HEK293 (cell line): Measurements from ENCODE around the gene ZNF280D.

Experiments used
- CTCF ChIA-PET: fragments of 350-600 bp; formaldehyde crosslinking; extraction: SDS; loops from one replicate; lab custom pipeline; 2021; ENCODE audit warnings: antibody characterized with exemption; lab: Yijun Ruan, JAX
- POLR2A ChIA-PET: fragments of 300-600 bp; formaldehyde crosslinking; extraction: SDS; loops from one replicate; lab custom pipeline; 2020; ENCODE audit warnings: antibody characterized with exemption, inconsistent platforms; lab: Yijun Ruan, JAX
- H3K27ac ChIP-seq: fragments of 200-500 bp; sonication (Bioruptor generic); 2 replicates; pipeline ENCODE4 v1.5.1; 2014; ENCODE audit warnings: low read depth, low read length, control low read depth, inconsistent platforms; ENCODE audit errors: extremely low read depth
- H3K36me3 ChIP-seq, 2 experiments: fragments of 200-500 bp in 1 of 2; sonication (Bioruptor generic) in 1 of 2; 1 replicate in 1 of 2; 2 replicates in 1 of 2; pipeline ENCODE4 v1.5.1; 2014 to 2017; ENCODE audit warnings: inconsistent platforms in 2 of 2, low read length in 2 of 2; ENCODE audit not compliant: control insufficient read depth in 2 of 2, insufficient read depth in 1 of 2
- H3K4me1 ChIP-seq: fragments of 200-500 bp; sonication (Bioruptor generic); 2 replicates; pipeline ENCODE4 v1.5.1; 2014; ENCODE audit warnings: mild to moderate bottlenecking, low read length, inconsistent platforms; ENCODE audit not compliant: control insufficient read depth, insufficient read depth
- H3K4me3 ChIP-seq: 2 replicates; pipeline ENCODE4 v1.5.1; 2011; ENCODE audit warnings: low read depth, mild to moderate bottlenecking, control low read depth, low read length, moderate library complexity
- H3K9me3 ChIP-seq: fragments of 200-500 bp; sonication (Bioruptor generic); 2 replicates; pipeline ENCODE4 v1.5.1; 2014; ENCODE audit warnings: low read depth, low read length, inconsistent platforms; ENCODE audit not compliant: control insufficient read depth, insufficient read depth
- AEBP2 ChIP-seq: fragments of 450-650 bp; formaldehyde crosslinking; IDR thresholded peaks from 2 replicates; pipeline ENCODE4 v1.5.1; 2016; ENCODE audit warnings: missing biosample characterization, missing genetic modification characterization, borderline replicate concordance
- CTCF ChIP-seq: fragments of 450-650 bp; formaldehyde crosslinking; IDR thresholded peaks from 2 replicates; pipeline ENCODE4 v1.5.1; 2016; ENCODE audit warnings: missing biosample characterization, missing genetic modification characterization
- OVOL3 ChIP-seq: fragments of 450-650 bp; formaldehyde crosslinking; IDR thresholded peaks from 2 replicates; pipeline ENCODE4 v1.5.1; 2016; ENCODE audit warnings: missing biosample characterization, missing genetic modification characterization
- RBAK ChIP-seq: fragments of 450-650 bp; formaldehyde crosslinking; IDR thresholded peaks from 2 replicates; pipeline ENCODE4 v1.5.1; 2016; ENCODE audit warnings: missing biosample characterization, missing genetic modification characterization
- SP2 ChIP-seq: fragments of 450-650 bp; formaldehyde crosslinking; IDR thresholded peaks from 2 replicates; pipeline ENCODE4 v1.5.1; 2016; ENCODE audit warnings: missing biosample characterization, missing genetic modification characterization
- SP3 ChIP-seq: fragments of 450-650 bp; formaldehyde crosslinking; IDR thresholded peaks from 2 replicates; pipeline ENCODE4 v1.5.1; 2016; ENCODE audit warnings: missing biosample characterization, missing genetic modification characterization
- TCF7L2 ChIP-seq: IDR thresholded peaks from 2 replicates; pipeline ENCODE4 v1.6.1; 2011; ENCODE audit warnings: low read depth, mild to moderate bottlenecking, inconsistent platforms, low read length, moderate library complexity, borderline replicate concordance
- WT1 ChIP-seq: fragments of 450-650 bp; formaldehyde crosslinking; IDR thresholded peaks from 2 replicates; pipeline ENCODE4 v1.5.1; 2016; ENCODE audit warnings: missing biosample characterization, missing genetic modification characterization
- YY1 ChIP-seq: fragments of 450-650 bp; formaldehyde crosslinking; IDR thresholded peaks from 2 replicates; pipeline ENCODE4 v1.5.1; 2018; ENCODE audit warnings: missing biosample characterization, missing genetic modification characterization
- ZBTB1 ChIP-seq: fragments of 450-650 bp; formaldehyde crosslinking; IDR thresholded peaks from 2 replicates; pipeline ENCODE4 v1.5.1; 2016; ENCODE audit warnings: missing biosample characterization, missing genetic modification characterization
- ZBTB21 ChIP-seq: fragments of 450-650 bp; formaldehyde crosslinking; IDR thresholded peaks from 2 replicates; pipeline ENCODE4 v1.5.1; 2017; ENCODE audit warnings: missing biosample characterization, missing genetic modification characterization
- ZBTB26 ChIP-seq: fragments of 450-650 bp; formaldehyde crosslinking; optimal IDR thresholded peaks from 2 replicates; pipeline ENCODE3; 2016; ENCODE audit warnings: missing biosample characterization, mild to moderate bottlenecking, missing genetic modification characterization
- ZIC2 ChIP-seq: fragments of 450-650 bp; formaldehyde crosslinking; IDR thresholded peaks from 2 replicates; pipeline ENCODE4 v1.5.1; 2016; ENCODE audit warnings: missing biosample characterization, missing genetic modification characterization
- ZNF114 ChIP-seq: fragments of 450-650 bp; formaldehyde crosslinking; IDR thresholded peaks from 2 replicates; pipeline ENCODE4 v1.5.0; 2017; ENCODE audit warnings: missing biosample characterization, missing genetic modification characterization
- ZNF18 ChIP-seq: fragments of 450-650 bp; formaldehyde crosslinking; IDR thresholded peaks from 2 replicates; pipeline ENCODE4 v1.5.1; 2016; ENCODE audit warnings: missing biosample characterization, missing genetic modification characterization
- ZNF221 ChIP-seq: fragments of 450-650 bp; formaldehyde crosslinking; IDR thresholded peaks from 2 replicates; pipeline ENCODE4 v1.5.1; 2017; ENCODE audit warnings: missing biosample characterization, missing genetic modification characterization, borderline replicate concordance
- ZNF335 ChIP-seq: fragments of 450-650 bp; formaldehyde crosslinking; conservative IDR thresholded peaks from 2 replicates; pipeline ENCODE4 v1.5.1; 2016; ENCODE audit warnings: missing biosample characterization, missing genetic modification characterization
- ZNF398 ChIP-seq: fragments of 450-650 bp; formaldehyde crosslinking; IDR thresholded peaks from 2 replicates; pipeline ENCODE4 v1.5.1; 2017; ENCODE audit warnings: missing biosample characterization, missing genetic modification characterization
- ZNF571 ChIP-seq: fragments of 450-650 bp; formaldehyde crosslinking; IDR thresholded peaks from 2 replicates; pipeline ENCODE4 v1.5.0; 2017; ENCODE audit warnings: missing biosample characterization, missing genetic modification characterization
- ZNF596 ChIP-seq: fragments of 450-650 bp; IDR thresholded peaks from 2 replicates; pipeline ENCODE4 v1.5.0; 2018; ENCODE audit warnings: missing biosample characterization, mild to moderate bottlenecking, missing genetic modification characterization, moderate library complexity
- ZNF621 ChIP-seq: fragments of 450-650 bp; formaldehyde crosslinking; IDR thresholded peaks from 2 replicates; pipeline ENCODE4 v1.5.1; 2017; ENCODE audit warnings: missing biosample characterization, missing genetic modification characterization
- ZNF626 ChIP-seq: fragments of 450-650 bp; sonication (Bioruptor Pico); formaldehyde crosslinking; IDR thresholded peaks from 2 replicates; pipeline ENCODE4 v1.5.1; 2018; ENCODE audit warnings: missing biosample characterization, missing genetic modification characterization, inconsistent platforms
- ZNF670 ChIP-seq: fragments of 450-650 bp; formaldehyde crosslinking; IDR thresholded peaks from 2 replicates; pipeline ENCODE4 v1.5.1; 2016; ENCODE audit warnings: missing biosample characterization, missing genetic modification characterization, low read depth
- ZSCAN30 ChIP-seq: fragments of 450-650 bp; IDR thresholded peaks from 2 replicates; pipeline ENCODE4 v1.5.1; 2018; ENCODE audit warnings: missing biosample characterization, mild to moderate bottlenecking, missing genetic modification characterization, moderate library complexity
- TF ChIP-seq, protein P1 (sequence below): fragments of 450-650 bp; formaldehyde crosslinking; IDR thresholded peaks from 2 replicates; pipeline ENCODE4; 2016; ENCODE audit warnings: missing biosample characterization, missing genetic modification characterization

ZNF280D gene

DNA sequence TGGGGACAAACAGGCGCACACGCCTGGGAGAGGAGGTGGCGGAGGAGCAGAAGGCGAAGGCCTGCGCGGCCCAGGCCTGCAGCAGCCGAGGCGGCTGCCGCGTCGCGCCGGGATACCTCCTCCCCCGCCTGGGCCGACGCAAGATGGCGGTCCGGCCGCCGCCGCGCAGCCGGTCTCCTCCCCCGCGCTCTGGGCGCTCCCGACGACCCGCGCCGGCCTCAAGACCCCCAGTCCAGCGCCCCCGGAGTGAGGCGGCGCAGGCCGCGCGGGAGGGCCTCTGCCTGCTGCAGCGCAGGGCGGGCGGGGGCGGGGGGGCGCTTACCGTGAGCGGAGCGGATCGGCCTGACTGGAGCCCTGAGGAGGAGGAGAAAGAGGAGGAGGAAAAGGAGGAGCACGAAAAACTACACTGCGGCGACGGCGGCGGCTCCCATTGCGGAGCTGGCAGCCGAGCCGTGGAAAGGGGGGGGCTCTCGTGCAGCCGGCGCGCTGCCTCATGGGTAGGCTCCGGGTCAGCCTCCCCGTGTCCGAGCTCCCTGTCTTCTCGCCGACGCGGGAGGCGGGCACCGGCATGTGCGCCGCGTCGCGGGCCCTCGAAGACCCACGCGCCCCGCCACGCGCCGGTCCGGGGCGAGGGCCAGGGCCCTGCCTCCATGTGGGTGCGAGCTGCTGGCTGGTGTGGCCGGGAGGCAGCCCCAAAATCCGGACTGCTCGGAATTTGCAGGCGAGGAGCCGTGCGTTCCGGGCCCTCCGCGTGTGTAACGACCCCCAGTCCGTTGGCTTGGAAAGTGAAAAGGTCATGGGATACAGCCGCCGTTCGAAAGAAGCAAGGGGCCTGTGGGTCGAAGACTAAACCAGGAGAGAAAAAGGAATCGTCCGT is at the start of gene ZNF280D (continued):
- peak; percentile 57 for TF ChIP-seq SP3 (tag by site-specific recombination)
- TF ChIP-seq ZNF398 (tag by site-specific recombination), result 0 out of 2 replicates have a peak, but pooled peaks have one; percentile 21
- TF ChIP-seq ZIC2 (tag by site-specific recombination), result peak; percentile 19; the same call in 1 of the 2 replicates
- TF ChIP-seq ZNF335 (tag by site-specific recombination), result peak; percentile 7; the same call in 1 of the 2 replicates
- peak; percentile 71 for TF ChIP-seq YY1
- 0 out of 2 replicates have a peak, but pooled peaks have one; percentile 19 for TF ChIP-seq ZNF626 (tag by site-specific recombination)
- TF ChIP-seq ZSCAN30 (tag by site-specific recombination), result 0 out of 2 replicates have a peak, but pooled peaks have one; percentile 15

DNA sequence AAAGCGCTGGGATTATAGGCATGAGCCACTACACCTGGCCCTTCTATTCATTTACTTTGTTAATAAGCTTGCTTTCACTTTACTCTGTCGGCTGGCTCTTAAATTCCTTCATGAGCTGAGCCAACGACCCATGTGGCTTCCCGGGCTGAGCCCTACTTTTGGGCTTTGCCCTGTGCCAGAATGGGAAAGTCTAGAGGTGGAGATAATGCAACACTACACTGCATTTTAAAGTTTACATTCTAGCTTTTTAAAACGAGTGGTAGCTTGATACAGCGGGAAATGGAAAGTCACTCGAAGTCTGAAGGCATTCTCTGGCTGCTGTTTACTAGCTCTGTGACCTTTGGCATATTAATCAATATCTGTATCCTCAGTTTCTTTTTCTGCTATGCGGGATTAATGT is 49.0 kb upstream of the ZNF280D start:
- Histone ChIP-seq H3K4me3 (no peak overlapping the region), H3K9me3 (no peaks in the 10 kb centered on the region), H3K27ac (no peak overlapping the region), H3K4me1 (no peaks in the 10 kb centered on the region), H3K36me3 (no peaks in the 10 kb centered on the region)
- ChIA-PET POLR2A (no interaction called here), CTCF (no interaction called here)
- TF ChIP-seq ZBTB21 (no peak), ZNF670 (tag by site-specific recombination) (no peak), AEBP2 (tag by site-specific recombination) (no peak), ZBTB26 (no peak), ZBTB1 (no peak), SP2 (tag by site-specific recombination) (no peak), CTCF (no peak), ZNF114 (no peak), WT1 (tag by site-specific recombination) (no peak), RBAK (tag by site-specific recombination) (no peak), ZNF221 (tag by site-specific recombination) (no peak), TCF7L2 (no peak), ZNF621 (tag by site-specific recombination) (no peak), OVOL3 (tag by site-specific recombination) (no peak), ZNF571 (tag by site-specific recombination) (no peak), ZNF18 (tag by site-specific recombination) (no peak), ZNF596 (tag by site-specific recombination) (no peak)
- TF ChIP-seq, protein P1, sequence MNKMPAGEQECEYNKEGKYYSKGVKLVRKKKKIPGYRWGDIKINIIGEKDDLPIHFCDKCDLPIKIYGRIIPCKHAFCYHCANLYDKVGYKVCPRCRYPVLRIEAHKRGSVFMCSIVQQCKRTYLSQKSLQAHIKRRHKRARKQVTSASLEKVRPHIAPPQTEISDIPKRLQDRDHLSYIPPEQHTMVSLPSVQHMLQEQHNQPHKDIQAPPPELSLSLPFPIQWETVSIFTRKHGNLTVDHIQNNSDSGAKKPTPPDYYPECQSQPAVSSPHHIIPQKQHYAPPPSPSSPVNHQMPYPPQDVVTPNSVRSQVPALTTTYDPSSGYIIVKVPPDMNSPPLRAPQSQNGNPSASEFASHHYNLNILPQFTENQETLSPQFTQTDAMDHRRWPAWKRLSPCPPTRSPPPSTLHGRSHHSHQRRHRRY, result no peak
